HCT116 (cell line): ENCODE results near the gene DIP2C.

Experiments used
- CTCF ChIP-seq, 3 experiments: fragments of 200-600 bp in 1 of 3; sonication (generic) in 1 of 3; IDR thresholded peaks in 2 of 3; conservative IDR thresholded peaks in 1 of 3; 2 replicates each; pipeline ENCODE4 v1.5.1; 2012 to 2017; ENCODE audit warnings: low read depth in 2 of 3, low read length in 2 of 3, antibody characterized with exemption in 1 of 3, borderline replicate concordance in 1 of 3, control low read depth in 1 of 3, mild to moderate bottlenecking in 1 of 3, mixed read lengths in 1 of 3, mixed run types in 1 of 3, moderate library complexity in 1 of 3; ENCODE audit not compliant: insufficient read depth in 1 of 3
- EGR1 ChIP-seq: IDR thresholded peaks from 2 replicates; pipeline ENCODE4 v1.6.1; 2012; ENCODE audit warnings: low read depth
- ZNF274 ChIP-seq: fragments of 200-500 bp; sonication (Bioruptor generic); IDR thresholded peaks from 2 replicates; pipeline ENCODE4 v1.6.1; 2014; ENCODE audit warnings: mild to moderate bottlenecking, low read depth, low read length, inconsistent platforms

DNA sequence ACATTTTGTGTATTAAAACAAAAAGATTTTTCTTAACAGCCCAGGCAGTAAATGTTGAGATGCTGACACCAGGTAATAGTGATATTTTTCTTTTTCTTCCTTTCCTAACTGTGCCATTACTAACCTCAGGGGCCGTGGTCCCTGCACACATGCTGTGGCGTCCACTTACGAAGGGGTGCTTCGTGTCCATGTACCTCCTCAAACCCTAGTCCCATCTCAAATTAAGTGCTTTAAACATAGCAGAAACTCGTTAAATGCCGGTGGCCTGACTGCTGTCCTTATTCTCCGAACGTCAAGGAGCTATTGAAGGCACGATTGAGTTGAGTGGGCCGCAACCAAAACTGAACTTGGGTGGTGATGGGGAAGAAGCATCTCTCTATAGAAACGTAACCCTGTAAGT, 421.8 kb downstream of the DIP2C start:
- no peak for TF ChIP-seq CTCF (IDR thresholded peaks at IDR 0.05 in 2 of 3, conservative IDR thresholded peaks at IDR 0.05 in 1 of 3; ENCODE audit: borderline replicate concordance in 1 of 3, insufficient read depth in 1 of 3, low read depth in 2 of 3, low read length in 2 of 3)
- TF ChIP-seq ZNF274 = no peak
- TF ChIP-seq EGR1 = no peak
